Measurements from ENCODE around the gene NLRP13.

DNA sequence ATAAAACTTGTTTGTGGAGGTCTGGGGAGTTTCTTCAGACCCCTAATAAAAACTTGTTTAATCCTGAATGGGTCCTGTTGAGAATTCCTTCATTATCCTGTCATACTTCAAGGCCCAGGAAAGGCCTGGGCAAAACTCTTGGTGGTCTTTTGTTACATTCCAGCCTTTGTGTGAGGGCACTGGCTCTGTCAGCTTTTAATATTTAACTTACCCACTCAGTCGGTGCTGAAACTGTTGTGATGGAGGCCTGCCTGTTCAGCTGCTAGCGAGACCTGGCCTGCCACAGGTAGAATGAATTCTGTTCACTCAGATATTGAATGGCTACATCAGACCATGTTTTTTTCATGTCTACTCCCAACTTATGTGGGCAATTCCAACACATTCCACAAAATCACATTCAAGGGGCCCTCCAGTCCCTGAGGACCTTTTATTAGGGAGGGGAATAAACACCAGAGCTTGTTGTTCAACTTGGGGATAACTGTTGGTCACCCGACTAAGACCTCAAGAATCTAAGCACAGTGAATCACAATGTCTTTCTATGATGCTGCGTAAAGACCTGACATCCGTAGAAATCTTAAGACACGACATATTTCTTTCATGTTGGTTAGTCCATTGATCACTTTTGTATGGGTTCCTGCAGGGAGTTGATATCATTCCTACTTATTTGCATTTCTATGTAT lies 28.0 kb upstream of the NLRP13 start:
- TF ChIP-seq ZNF274 (IDR thresholded peaks at IDR 0.05; ENCODE audit: low read depth, low read length) = no peak
- no peak for TF ChIP-seq SUZ12 (IDR thresholded peaks at IDR 0.05; ENCODE audit: extremely low read depth, insufficient read depth, insufficient read length)
- no peak for TF ChIP-seq YY1 (IDR thresholded peaks at IDR 0.05; ENCODE audit: insufficient read depth, insufficient read length)

All from NT2/D1 (cell line).